ENCODE measurements around the gene MSRB1. TPM values are rescaled to one million over a fixed set of nuclear protein-coding genes. Genes with fewer than 3 reads are reported as not detected.
"Not testable (repeated sequence)": the region's sequence is repeated elsewhere in the genome, so short reads cannot be mapped to it uniquely, and the experiment has no call there.

MSRB1 gene
- total and polyA plus RNA-seq, 9 of the 15 experiments (the other 6 are each of a cell fraction or from before 2014, with no cell fraction given), result 5.4 to 33.7 (median 25.7) TPM

DNA sequence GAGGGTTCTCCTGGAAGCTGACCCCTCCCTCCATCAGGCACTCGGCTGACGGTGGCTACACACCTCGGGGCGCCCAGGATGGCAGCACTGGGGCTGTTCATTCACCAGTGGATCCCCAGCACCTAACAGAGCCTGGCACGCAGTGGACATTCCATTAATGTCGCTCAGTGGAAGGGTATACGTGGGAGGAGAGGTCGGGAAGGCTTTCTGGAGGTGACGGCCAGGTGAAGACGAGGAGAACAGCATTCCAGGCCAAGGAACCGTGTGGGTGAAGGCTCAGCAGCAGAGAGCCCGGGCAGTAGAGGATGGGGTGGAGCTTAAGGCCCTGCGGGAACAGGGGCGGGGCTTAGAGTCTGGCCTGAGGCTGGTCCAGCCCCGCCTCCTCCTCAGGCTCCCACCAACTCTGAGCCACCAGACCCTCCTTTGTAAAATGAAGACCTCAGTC lies 22.2 kb downstream of the MSRB1 start (continued):
- TF ChIP-seq ZNF639 (CRISPR knock-in tag; conservative IDR thresholded peaks at IDR 0.05 in 1 of 2, IDR thresholded peaks at IDR 0.05 in 1 of 2) (no peak), RNF2 (IDR thresholded peaks at IDR 0.05) (no peak)

GRCh38 chr16:1920122-1920521 lies 22.9 kb downstream of the MSRB1 start:
- 13% methylated on average over 20 of the region's 21 CpGs for WGBS (ENCODE audit: insufficient coverage, low coverage, missing lambda C conversion rate)
- POLR2A ChIA-PET; H3K4me3 ChIP-seq; CTCF ChIA-PET (ENCODE audit: low intra/inter-chr PET ratio); H3K9ac ChIP-seq (ENCODE audit: insufficient read depth in 1 of 2, low read depth in 2 of 2, low read length in 2 of 2); FAIRE-seq; intact Hi-C loops (cut with micrococcal nuclease); H3K4me2 ChIP-seq (ENCODE audit: insufficient read depth, low read length); H3K27ac ChIP-seq (ENCODE audit: extremely low read depth, low read depth, low read length); ATAC-seq; H3K36me3 ChIP-seq (ENCODE audit: control insufficient read depth, insufficient read depth, low read length); BruUV-seq (replicated peaks); in situ Hi-C loops (cut with MboI); H2AFZ ChIP-seq (ENCODE audit: low read depth, low read length); H3K79me2 ChIP-seq (ENCODE audit: control insufficient read depth, insufficient read depth, low read length); H3K9me3 ChIP-seq (replicated peaks; ENCODE audit: control insufficient read depth, insufficient read depth, low read depth, low read length); DNase-seq (ENCODE audit: extremely low read depth in 1 of 4, low spot score in 3 of 4); H3K9me1 ChIP-seq (ENCODE audit: control insufficient read depth, insufficient read depth, low read length): not testable (repeated sequence)
- peaks cover 12 to 68% of the 10 kb centered on the region in 2 experiments; a peak in 4 of 5 replicates for H3K4me1 ChIP-seq (replicated peaks in 1 of 2; ENCODE audit: control insufficient read depth in 2 of 2, insufficient read depth in 2 of 2, low read length in 2 of 2)
- peak; percentile 92; the same call in 1 of the 2 replicates for TF ChIP-seq SAFB (IDR thresholded peaks at IDR 0.05; ENCODE audit: borderline replicate concordance, low read depth, low read length)
- H3K27me3 ChIP-seq (ENCODE audit: control insufficient read depth in 2 of 2, insufficient read depth in 2 of 2, low read length in 2 of 2), result peaks cover 20 to 31% of the 10 kb centered on the region in 2 experiments; a peak in 4 of 5 replicates
- H4K20me1 ChIP-seq (replicated peaks; ENCODE audit: control insufficient read depth, insufficient read depth, low read length), result 0 out of 2 replicates have a peak, but pooled peaks cover 11% of the 10 kb centered on the region
